ENCODE measurements around the gene ZMYND10. TPM values are rescaled to one million over a fixed set of nuclear protein-coding genes. Genes with fewer than 3 reads are reported as not detected.
A peak's percentile ranks its signal among the peaks of the same experiment; 100 is the strongest.

Gene ZMYND10
- 4.5 and 12.0 TPM in 2 replicates for total RNA-seq (2011; cell fraction: chromatin; rRNA removed; ENCODE audit: low replicate concordance)
- total RNA-seq (2011; cell fraction: nucleolus; rRNA removed), result 9.2 and 9.7 TPM in 2 replicates
- total RNA-seq (2011; cell fraction: nucleoplasm; rRNA removed), result 4.2 and 5.0 TPM in 2 replicates
- 2.7 and 2.8 TPM in 2 replicates for total RNA-seq (2014; rRNA removed)
- total RNA-seq (2014; rRNA removed; fragmentation: Illumina TruSeq; extraction: Trizol), result 0.35 and 0.51 TPM in 2 replicates
- 0.36 and 0.60 TPM in 2 replicates for total RNA-seq (2015; rRNA removed; fragmentation: Illumina TruSeq; extraction: Trizol)
- total RNA-seq (2021), result 1.1 and 1.3 TPM in 2 replicates
- polyA plus RNA-seq (2011; rRNA removed), result 0.93 and 2.8 TPM in 2 replicates
- polyA plus RNA-seq (2011; cell fraction: cytosol; rRNA removed), result 1.1 and 1.7 TPM in 2 replicates
- 9.1 and 11.3 TPM in 2 replicates for polyA plus RNA-seq (2011; cell fraction: nucleus; rRNA removed)
- 0.99 and 1.8 TPM in 2 replicates for polyA plus RNA-seq (2012)
- polyA plus RNA-seq (2014; fragmentation: Illumina TruSeq; extraction: Trizol), result 0.46 and 0.70 TPM in 2 replicates
- polyA plus RNA-seq (2014; fragmentation: Nextera tagmentation; extraction: Ambion mirVana), result under 1 TPM; 0.20 to 0.29 TPM
- 0.88 TPM in 2 replicates for polyA plus RNA-seq (2014; rRNA removed)
- 0.30 and 0.35 TPM in 2 replicates for polyA minus RNA-seq (2011; rRNA and poly(A)+ RNA removed)
- not detected in 2 replicates for polyA minus RNA-seq (2011; cell fraction: cytosol; rRNA and poly(A)+ RNA removed)
- 1.5 and 3.0 TPM in 2 replicates for polyA minus RNA-seq (2011; cell fraction: nucleus; rRNA and poly(A)+ RNA removed)
- percentile 34 among the genes with signal in this experiment for Bru-seq, nascent RNA
- percentile 40 among the genes with signal in this experiment for BruChase-seq, experiment 1, labeled RNA remaining after a 2-hour chase
- BruChase-seq, experiment 2, labeled RNA remaining after a 6-hour chase, result percentile 44 among the genes with signal in this experiment
- long read RNA-seq, experiment 1, partial matches to known transcripts, result 0 of 3 reads
- long read RNA-seq, experiment 1, other reads (novel, unspliced or antisense), result 3 of 3 reads
- long read RNA-seq, experiment 2, result 0 reads
- long read RNA-seq, experiment 3, result 0 reads

DNA sequence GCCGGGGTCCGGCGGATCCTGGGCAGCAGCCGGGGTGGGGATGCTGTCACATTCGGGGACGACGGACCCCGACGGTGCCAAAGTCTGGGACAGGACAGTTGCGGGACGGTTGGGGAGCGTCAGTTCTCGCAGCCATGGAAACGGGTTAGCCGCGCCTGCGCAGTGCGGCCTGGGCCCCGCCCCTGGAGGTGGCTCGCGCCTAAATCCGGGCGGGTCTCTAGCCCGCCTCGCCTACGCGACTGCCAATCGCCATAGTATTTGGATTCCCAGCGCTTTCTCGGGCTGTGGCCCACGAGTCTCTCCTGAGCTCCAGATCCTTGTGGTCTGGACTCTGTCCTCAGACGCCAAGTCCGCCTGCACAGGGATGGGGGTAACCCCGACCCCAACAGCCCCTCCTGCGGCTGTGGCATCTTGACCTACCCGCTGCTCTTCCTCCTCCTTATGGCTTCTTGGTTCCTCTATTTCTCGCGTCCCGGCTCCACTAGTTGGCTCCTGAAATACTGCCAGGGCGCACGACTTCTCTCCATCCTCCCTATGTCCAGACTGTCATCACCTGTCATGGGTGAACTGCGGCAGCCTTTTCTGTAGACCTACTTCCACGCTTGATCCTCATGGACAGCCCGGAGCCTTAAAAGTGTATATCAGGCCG, at the start of gene ZMYND10:
Gene ZMYND10 (minus strand): TSS at position 147 of the 649 bp plus-strand sequence. CDS start 153 bp downstream, outside the sequence.
- Histone ChIP-seq H3K27ac (ENCODE audit: extremely low read depth, low read depth, low read length) (no peak within 1 kb of the TSS), H3K9me1 (ENCODE audit: control insufficient read depth, insufficient read depth, low read length) (peaks cover 3% of the 10 kb centered on the region), H3K4me3 (no peak within 1 kb of the TSS), H3K4me2 (ENCODE audit: insufficient read depth, low read length) (peak within 1 kb of the TSS; percentile 11; the same call in 1 of the 2 replicates), H3K36me3 (ENCODE audit: control insufficient read depth, insufficient read depth, low read length) (peaks cover 19% of the 10 kb centered on the region; the same call in 2 of the 3 replicates), H3K9ac (ENCODE audit: insufficient read depth in 1 of 2, low read depth in 2 of 2, low read length in 2 of 2) (peak within 1 kb of the TSS in 1 of 2 experiments; percentile 79; a peak in 2 of 4 replicates), H3K79me2 (ENCODE audit: control insufficient read depth, insufficient read depth, low read length) (peaks cover 18% of the 10 kb centered on the region; the same call in 2 of the 3 replicates), H2AFZ (ENCODE audit: low read depth, low read length) (no peak within 1 kb of the TSS), H4K20me1 (replicated peaks; ENCODE audit: control insufficient read depth, insufficient read depth, low read length) (no peaks in the 10 kb centered on the region), H3K4me1 (replicated peaks in 1 of 2; ENCODE audit: control insufficient read depth in 2 of 2, insufficient read depth in 2 of 2, low read length in 2 of 2) (peaks cover 18 to 54% of the 10 kb centered on the region in 2 experiments; a peak in 4 of 5 replicates), H3K27me3 (ENCODE audit: control insufficient read depth in 2 of 2, insufficient read depth in 2 of 2, low read length in 2 of 2) (no peaks in the 10 kb centered on the region), H3K9me3 (replicated peaks; ENCODE audit: control insufficient read depth, insufficient read depth, low read depth, low read length) (no peaks in the 10 kb centered on the region; the same call in 1 of the 2 replicates)
- DNase-seq (ENCODE audit: extremely low read depth in 1 of 4, low spot score in 3 of 4) (peak; percentile 61 to 78 (median 69)), ATAC-seq (peak; percentile 38; the same call in 2 of the 3 replicates), FAIRE-seq (no peak)
- ChIA-PET CTCF (ENCODE audit: low intra/inter-chr PET ratio) (interaction anchor here (0.7 to 1.3 kb wide), 2 partner anchors 197 to 230 kb away, joined by 3 to 4 read pairs; no protein-coding TSS in a partner anchor), POLR2A (interaction anchor here (0.7 kb wide), 1 partner anchor 254 kb away, joined by 3 read pairs; no protein-coding TSS in a partner anchor)
- no TSS peak for BruUV-seq (replicated peaks)
- intact Hi-C loops (cut with micrococcal nuclease), result loop anchor here (5.0 kb wide), 1 partner anchor 197 kb away; no protein-coding TSS in a partner anchor
- 55% methylated on average over 14 of the region's 45 CpGs for WGBS (ENCODE audit: insufficient coverage, low coverage, missing lambda C conversion rate)
- in situ Hi-C loops (cut with MboI), result no loop called here
- no peak for TF ChIP-seq SMAD2 (IDR thresholded peaks at IDR 0.05; ENCODE audit: low read depth, low read length)
- TF ChIP-seq NRF1 (conservative IDR thresholded peaks at IDR 0.05 in 1 of 2, IDR thresholded peaks at IDR 0.05 in 1 of 2), result peak; percentile 90 to 91
- TF ChIP-seq ETV6 (IDR thresholded peaks at IDR 0.05; ENCODE audit: borderline replicate concordance in 1 of 2, low read depth in 2 of 2, low read length in 1 of 2), result no peak
- TF ChIP-seq ETV6 (CRISPR knock-in tag; IDR thresholded peaks at IDR 0.05; ENCODE audit: borderline replicate concordance), result no peak
- 0 out of 2 replicates have a peak, but pooled peaks have one; percentile 36 for TF ChIP-seq EGR1 (conservative IDR thresholded peaks at IDR 0.05)
- TF ChIP-seq CSDE1 (IDR thresholded peaks at IDR 0.05), result no peak
- no peak for TF ChIP-seq BHLHE40 (IDR thresholded peaks at IDR 0.05; ENCODE audit: low read length)
- peak; percentile 34; the same call in 1 of the 2 replicates for TF ChIP-seq POLR2G (IDR thresholded peaks at IDR 0.05; ENCODE audit: low read depth, low read length)
- TF ChIP-seq CBFB (CRISPR knock-in tag; IDR thresholded peaks at IDR 0.05), result no peak
- no peak for TF ChIP-seq ZNF764 (CRISPR knock-in tag; IDR thresholded peaks at IDR 0.05; ENCODE audit: low read depth)
- TF ChIP-seq, protein P1, sequence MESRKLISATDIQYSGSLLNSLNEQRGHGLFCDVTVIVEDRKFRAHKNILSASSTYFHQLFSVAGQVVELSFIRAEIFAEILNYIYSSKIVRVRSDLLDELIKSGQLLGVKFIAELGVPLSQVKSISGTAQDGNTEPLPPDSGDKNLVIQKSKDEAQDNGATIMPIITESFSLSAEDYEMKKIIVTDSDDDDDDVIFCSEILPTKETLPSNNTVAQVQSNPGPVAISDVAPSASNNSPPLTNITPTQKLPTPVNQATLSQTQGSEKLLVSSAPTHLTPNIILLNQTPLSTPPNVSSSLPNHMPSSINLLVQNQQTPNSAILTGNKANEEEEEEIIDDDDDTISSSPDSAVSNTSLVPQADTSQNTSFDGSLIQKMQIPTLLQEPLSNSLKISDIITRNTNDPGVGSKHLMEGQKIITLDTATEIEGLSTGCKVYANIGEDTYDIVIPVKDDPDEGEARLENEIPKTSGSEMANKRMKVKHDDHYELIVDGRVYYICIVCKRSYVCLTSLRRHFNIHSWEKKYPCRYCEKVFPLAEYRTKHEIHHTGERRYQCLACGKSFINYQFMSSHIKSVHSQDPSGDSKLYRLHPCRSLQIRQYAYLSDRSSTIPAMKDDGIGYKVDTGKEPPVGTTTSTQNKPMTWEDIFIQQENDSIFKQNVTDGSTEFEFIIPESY (CRISPR knock-in tag; IDR thresholded peaks at IDR 0.05), result peak; percentile 91
- peak; percentile 30 for TF ChIP-seq FIP1L1 (IDR thresholded peaks at IDR 0.05; ENCODE audit: low read depth, low read length, poor library complexity, severe bottlenecking)
- TF ChIP-seq ESRRA (IDR thresholded peaks at IDR 0.05; ENCODE audit: borderline replicate concordance, low read depth), result no peak
- no peak for TF ChIP-seq IRF2 (CRISPR knock-in tag; IDR thresholded peaks at IDR 0.05)
- no peak for TF ChIP-seq PTBP1 (IDR thresholded peaks at IDR 0.05; ENCODE audit: low read depth, low read length)
- no peak for TF ChIP-seq ZC3H8 (IDR thresholded peaks at IDR 0.05)

Data from K562 (cell line).